Measurements from ENCODE around the gene GJD4. TPM values are rescaled to one million over a fixed set of nuclear protein-coding genes. Genes with fewer than 3 reads are reported as not detected.

Gene GJD4
- polyA plus RNA-seq, 3 donors from 2014 or later: not detected

GRCh38 chr10:35612385-35613106 lies 7.4 kb downstream of the GJD4 start:
- Mint-ChIP-seq H3K36me3 (no peaks in the 10 kb centered on the region), H3K9me3 (peaks cover 0 to 3% (median 0%) of the 10 kb centered on the region in 6 donors), H3K4me1 (peaks cover under 1 to 2% of the 10 kb centered on the region in 2 donors), H3K27me3 (ENCODE audit: low read depth in 3 of 3) (peaks cover 3 to 13% (median 12%) of the 10 kb centered on the region in 3 donors), H3K27ac (no peak overlapping the region), H3K4me3 (no peak overlapping the region)
- DNase-seq: no peak

- peaks cover 3 to 13% (median 12%) of the 10 kb centered on the region in 3 donors for H3K27me3 Mint-ChIP-seq (ENCODE audit: low read depth in 3 of 3)
- H3K4me3 Mint-ChIP-seq: no peak overlapping the region
- DNase-seq: no peak
- no peaks in the 10 kb centered on the region for H3K36me3 Mint-ChIP-seq
- no peak overlapping the region for H3K27ac Mint-ChIP-seq
- no peaks in the 10 kb centered on the region for H3K4me1 Mint-ChIP-seq
- peaks cover 0 to 3% (median 0%) of the 10 kb centered on the region in 6 donors for H3K9me3 Mint-ChIP-seq
These were observed 7.9 kb downstream of the GJD4 start for GRCh38 chr10:35613107-35613440.

GRCh38 chr10:35613597-35614226 lies 8.6 kb downstream of the GJD4 start:
- peaks cover 0 to 3% (median 0%) of the 10 kb centered on the region in 6 donors for H3K9me3 Mint-ChIP-seq
- DNase-seq: no peak
- H3K4me1 Mint-ChIP-seq: no peaks in the 10 kb centered on the region
- H3K27me3 Mint-ChIP-seq (ENCODE audit: low read depth in 3 of 3): peaks cover 3 to 14% (median 13%) of the 10 kb centered on the region in 3 donors
- no peak overlapping the region for H3K4me3 Mint-ChIP-seq
- H3K27ac Mint-ChIP-seq: no peak overlapping the region
- H3K36me3 Mint-ChIP-seq: no peaks in the 10 kb centered on the region

- peaks cover 0 to 3% (median 0%) of the 10 kb centered on the region in 6 donors for H3K9me3 Mint-ChIP-seq
- no peaks in the 10 kb centered on the region for H3K36me3 Mint-ChIP-seq
- H3K4me3 Mint-ChIP-seq: no peak overlapping the region
- no peak overlapping the region for H3K27ac Mint-ChIP-seq
- no peak for DNase-seq
- H3K27me3 Mint-ChIP-seq (ENCODE audit: low read depth in 3 of 3): peaks cover 3 to 14% (median 10%) of the 10 kb centered on the region in 3 donors
- no peaks in the 10 kb centered on the region for H3K4me1 Mint-ChIP-seq
These were observed 9.2 kb downstream of the GJD4 start for GRCh38 chr10:35614312-35614711.

- Mint-ChIP-seq H3K4me1 (no peaks in the 10 kb centered on the region), H3K9me3 (no peaks in the 10 kb centered on the region), H3K4me3 (no peak overlapping the region), H3K27me3 (ENCODE audit: low read depth in 3 of 3) (peaks cover 2 to 6% (median 4%) of the 10 kb centered on the region in 3 donors), H3K36me3 (no peaks in the 10 kb centered on the region), H3K27ac (no peak overlapping the region)
- DNase-seq: no peak
These were observed 21.9 kb downstream of the GJD4 start for GRCh38 chr10:35626971-35627507.

GRCh38 chr10:35631404-35631803 lies 26.3 kb downstream of the GJD4 start:
- Mint-ChIP-seq H3K36me3 (no peaks in the 10 kb centered on the region), H3K27me3 (ENCODE audit: low read depth in 3 of 3) (peaks cover 2 to 14% (median 10%) of the 10 kb centered on the region in 3 donors), H3K27ac (no peak overlapping the region), H3K9me3 (no peaks in the 10 kb centered on the region), H3K4me1 (no peaks in the 10 kb centered on the region), H3K4me3 (no peak overlapping the region)
- DNase-seq: no peak

- Mint-ChIP-seq H3K4me3 (no peak overlapping the region), H3K27me3 (ENCODE audit: low read depth in 3 of 3) (peaks cover 2 to 18% (median 14%) of the 10 kb centered on the region in 3 donors), H3K9me3 (no peaks in the 10 kb centered on the region), H3K27ac (no peak overlapping the region), H3K4me1 (peaks cover 0 to 4% of the 10 kb centered on the region in 2 donors), H3K36me3 (no peaks in the 10 kb centered on the region)
- DNase-seq: no peak
These were observed 26.9 kb downstream of the GJD4 start for GRCh38 chr10:35632027-35632426.

- H3K27ac Mint-ChIP-seq: no peak overlapping the region
- DNase-seq: no peak
- no peak overlapping the region for H3K4me3 Mint-ChIP-seq
- no peaks in the 10 kb centered on the region for H3K9me3 Mint-ChIP-seq
- H3K36me3 Mint-ChIP-seq: no peaks in the 10 kb centered on the region
- H3K27me3 Mint-ChIP-seq (ENCODE audit: low read depth in 3 of 3): peaks cover 8 to 18% (median 15%) of the 10 kb centered on the region in 3 donors
- peaks cover 0 to 4% of the 10 kb centered on the region in 2 donors for H3K4me1 Mint-ChIP-seq
These were observed 28.2 kb downstream of the GJD4 start for GRCh38 chr10:35633006-35633980.

GRCh38 chr10:35635576-35635975 lies 30.4 kb downstream of the GJD4 start:
- peak; percentile 47 to 54 (median 51) for DNase-seq
- Mint-ChIP-seq H3K4me3 (no peak overlapping the region), H3K9me3 (no peaks in the 10 kb centered on the region), H3K4me1 (peaks cover 4 to 10% of the 10 kb centered on the region in 2 donors), H3K27ac (no peak overlapping the region), H3K27me3 (ENCODE audit: low read depth in 3 of 3) (peaks cover 14 to 20% (median 16%) of the 10 kb centered on the region in 3 donors), H3K36me3 (no peaks in the 10 kb centered on the region)

GRCh38 chr10:35636956-35637355 lies 31.8 kb downstream of the GJD4 start:
- no peak overlapping the region for H3K27ac Mint-ChIP-seq
- H3K9me3 Mint-ChIP-seq: no peaks in the 10 kb centered on the region
- peaks cover 14 to 20% (median 19%) of the 10 kb centered on the region in 3 donors for H3K27me3 Mint-ChIP-seq (ENCODE audit: low read depth in 3 of 3)
- H3K36me3 Mint-ChIP-seq: no peaks in the 10 kb centered on the region
- H3K4me1 Mint-ChIP-seq: peaks cover 4 to 15% of the 10 kb centered on the region in 2 donors
- H3K4me3 Mint-ChIP-seq: peak overlapping the region in 2 of 5 donors; percentile 13 to 25
- DNase-seq: no peak

GRCh38 chr10:35637462-35637861 lies 32.3 kb downstream of the GJD4 start:
- H3K36me3 Mint-ChIP-seq: no peaks in the 10 kb centered on the region
- peaks cover 8 to 18% of the 10 kb centered on the region in 2 donors for H3K4me1 Mint-ChIP-seq
- H3K27ac Mint-ChIP-seq: no peak overlapping the region
- no peaks in the 10 kb centered on the region for H3K9me3 Mint-ChIP-seq
- H3K4me3 Mint-ChIP-seq: peak overlapping the region in 1 of 5 donors; percentile 33
- peaks cover 14 to 21% (median 20%) of the 10 kb centered on the region in 3 donors for H3K27me3 Mint-ChIP-seq (ENCODE audit: low read depth in 3 of 3)
- no peak for DNase-seq

- no peaks in the 10 kb centered on the region for H3K9me3 Mint-ChIP-seq
- H3K4me3 Mint-ChIP-seq: peak overlapping the region in 2 of 5 donors; percentile 13 to 33
- DNase-seq: no peak
- peaks cover 15 to 21% of the 10 kb centered on the region in 2 donors for H3K4me1 Mint-ChIP-seq
- H3K27ac Mint-ChIP-seq: no peak overlapping the region
- no peaks in the 10 kb centered on the region for H3K36me3 Mint-ChIP-seq
- peaks cover 10 to 21% (median 18%) of the 10 kb centered on the region in 3 donors for H3K27me3 Mint-ChIP-seq (ENCODE audit: low read depth in 3 of 3)
These were observed 33.0 kb downstream of the GJD4 start for GRCh38 chr10:35638101-35638500.

GRCh38 chr10:35639021-35639727 lies 34.0 kb downstream of the GJD4 start:
- H3K4me3 Mint-ChIP-seq: peak overlapping the region; percentile 64 to 81 (median 71)
- peaks cover 10 to 23% (median 22%) of the 10 kb centered on the region in 3 donors for H3K27me3 Mint-ChIP-seq (ENCODE audit: low read depth in 3 of 3)
- H3K36me3 Mint-ChIP-seq: no peaks in the 10 kb centered on the region
- no peak for DNase-seq
- no peak overlapping the region for H3K27ac Mint-ChIP-seq
- peaks cover 24 to 30% of the 10 kb centered on the region in 2 donors for H3K4me1 Mint-ChIP-seq
- H3K9me3 Mint-ChIP-seq: peaks cover 0 to 2% (median 0%) of the 10 kb centered on the region in 6 donors

Data from immature natural killer cell (primary cell).